WI38 (cell line): Measurements from ENCODE around the gene RNF207.
A peak's percentile ranks its signal among the peaks of the same experiment; 100 is the strongest.

Experiments used
- H3K4me3 ChIP-seq: 2 replicates; pipeline ENCODE4 v1.5.1; 2011; ENCODE audit warnings: low read depth, mild to moderate bottlenecking, control low read depth, low read length
- CTCF ChIP-seq: IDR thresholded peaks from 2 replicates; pipeline ENCODE4 v1.5.1; 2012; ENCODE audit warnings: low read depth, mild to moderate bottlenecking, control low read depth, low read length

The RNF207 gene

GRCh38 chr1:6168947-6169586 lies 36.9 kb upstream of the RNF207 start:
- TF ChIP-seq CTCF, result no peak
- H3K4me3 ChIP-seq, result no peak overlapping the region

- no peak for TF ChIP-seq CTCF
Measured at GRCh38 chr1:6170116-6170741, 35.7 kb upstream of the RNF207 start.

GRCh38 chr1:6170742-6171201 lies 35.1 kb upstream of the RNF207 start:
- no peak for TF ChIP-seq CTCF
- no peak overlapping the region for H3K4me3 ChIP-seq

More at GRCh38 chr1:6170116-6170741, 35.7 kb upstream of the RNF207 start:
- H3K4me3 ChIP-seq, result no peak overlapping the region

GRCh38 chr1:6171548-6172124 lies 34.3 kb upstream of the RNF207 start:
- H3K4me3 ChIP-seq, result no peak overlapping the region
- TF ChIP-seq CTCF, result peak; percentile 32; the same call in 1 of the 2 replicates

- no peak overlapping the region for H3K4me3 ChIP-seq
- no peak for TF ChIP-seq CTCF
Measured at GRCh38 chr1:6172549-6172948, 33.4 kb upstream of the RNF207 start.

GRCh38 chr1:6174621-6175410 lies 31.1 kb upstream of the RNF207 start:
- TF ChIP-seq CTCF, result no peak
- no peak overlapping the region for H3K4me3 ChIP-seq
